SK-N-MC (cell line): ENCODE results near the gene LSM10.

Experiments used
- EZH2 ChIP-seq: fragments of 200-600 bp; sonication (generic); IDR thresholded peaks from one replicate; pipeline ENCODE4 v1.6.1; 2017; ENCODE audit warnings: antibody characterized with exemption
- FOXP2 ChIP-seq: optimal IDR thresholded peaks from 2 replicates; pipeline ENCODE3; 2011; ENCODE audit warnings: mild to moderate bottlenecking, moderate library complexity; ENCODE audit not compliant: insufficient read depth; ENCODE audit errors: extremely low read length, control extremely low read depth
- POLR2AphosphoS5 ChIP-seq: IDR thresholded peaks from 2 replicates; pipeline ENCODE4 v1.6.1; 2012; ENCODE audit warnings: mild to moderate bottlenecking, low read depth, low read length, borderline replicate concordance

- TF ChIP-seq POLR2AphosphoS5 (no peak), EZH2 (no peak), FOXP2 (no peak)
Observed at GRCh38 chr1:36367066-36367465, 30.6 kb downstream of the LSM10 start.
